HG03097 (cell line): ENCODE results near the gene CTSL.
"Not testable (repeated sequence)": the region's sequence is repeated elsewhere in the genome, so short reads cannot be mapped to it uniquely, and the experiment has no call there.

Experiments used
- ATAC-seq: cut with Tn5 transposase; IDR thresholded peaks from one replicate; pipeline ENCODE4 v1.9.1; 2021; ENCODE audit not compliant: unreplicated experiment, low FRiP score

CTSL gene

DNA sequence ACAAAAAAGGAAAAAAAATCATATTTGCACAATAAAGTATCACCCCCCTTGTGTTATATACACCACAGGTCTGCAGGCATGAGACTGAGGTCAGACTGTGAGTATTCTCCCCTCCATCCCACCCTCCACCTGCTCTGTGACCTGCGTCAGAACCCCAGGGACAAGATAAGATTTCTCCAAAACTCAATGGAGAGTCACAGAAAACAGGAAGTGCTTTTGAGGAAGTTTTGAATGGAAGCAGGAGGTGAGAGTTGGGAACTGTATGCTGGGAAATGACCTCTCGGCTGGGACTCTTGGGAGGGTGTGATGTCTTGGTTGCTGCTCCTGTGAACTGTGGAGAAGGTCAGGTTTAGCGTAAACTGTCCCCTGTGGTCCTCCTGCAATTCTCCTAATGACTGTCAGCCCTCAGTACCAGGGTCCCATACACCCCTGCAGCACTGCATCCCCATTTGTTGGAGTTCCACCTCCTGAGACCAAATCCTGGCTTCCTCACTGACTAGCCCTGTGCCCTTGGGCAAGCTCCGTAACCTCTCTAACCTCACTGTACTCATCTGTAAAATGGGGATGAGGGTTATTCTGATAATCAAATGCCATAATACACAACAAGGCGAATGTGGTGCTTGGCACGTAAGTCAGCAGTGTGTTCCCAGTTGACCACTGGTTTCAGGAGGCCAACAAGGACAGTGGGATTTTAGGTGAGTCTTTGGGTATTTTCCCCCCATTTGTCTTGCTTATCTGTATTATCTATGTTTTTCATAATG lies 6.9 kb upstream of the CTSL start:
- no peak for ATAC-seq

DNA sequence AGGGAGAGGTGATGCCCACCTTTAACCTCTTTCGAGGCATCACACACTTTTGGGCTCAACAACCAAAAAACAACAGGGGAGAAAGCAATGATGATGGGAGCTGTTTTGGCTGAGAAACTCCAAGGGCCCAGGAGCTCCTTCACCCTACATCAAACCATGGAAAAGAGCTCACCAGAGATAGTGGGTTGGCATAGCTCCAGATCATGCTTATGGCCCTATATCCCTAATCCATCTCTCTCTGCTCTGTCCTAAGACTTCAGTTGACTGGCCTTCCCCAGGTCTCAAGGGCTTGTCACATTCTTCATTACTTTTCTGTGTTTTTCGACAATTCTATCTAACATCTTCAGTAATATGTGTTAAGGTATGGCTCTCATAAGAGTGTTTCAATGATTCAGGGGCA lies 5.7 kb upstream of the CTSL start:
- no peak for ATAC-seq

DNA sequence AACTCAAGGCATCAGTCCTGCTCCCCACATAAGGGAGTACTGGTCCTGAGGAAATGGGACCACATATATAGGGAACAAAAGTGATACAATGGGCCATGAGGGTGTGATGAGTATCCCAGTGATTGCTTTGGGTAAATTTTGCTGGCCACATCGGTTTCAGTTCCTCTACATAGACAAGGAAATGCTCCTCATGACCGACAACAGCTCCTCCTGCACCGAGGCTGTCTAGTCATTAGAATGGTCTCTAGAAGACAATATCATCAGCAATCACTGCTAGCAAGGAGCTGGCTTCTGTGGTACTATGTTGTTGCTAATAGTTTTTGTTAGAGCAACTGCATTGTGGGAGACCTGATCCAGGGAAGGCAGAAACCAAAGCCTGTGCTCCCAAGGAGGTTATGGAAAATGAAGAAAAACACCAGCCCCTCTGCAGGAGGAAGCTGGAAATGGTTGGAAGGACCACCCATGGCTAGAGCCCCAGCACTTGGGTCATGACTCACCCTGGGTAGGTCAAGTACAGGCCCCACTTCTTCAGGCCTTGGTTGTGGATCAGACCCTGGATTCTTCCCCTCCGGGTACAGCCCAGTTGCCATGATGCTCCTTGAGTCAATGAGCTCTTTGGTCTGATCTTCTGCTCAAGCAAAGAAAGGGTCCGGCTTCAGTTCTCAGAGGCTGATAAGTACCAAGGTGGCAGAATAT lies 3.4 kb upstream of the CTSL start:
- ATAC-seq: no peak

DNA sequence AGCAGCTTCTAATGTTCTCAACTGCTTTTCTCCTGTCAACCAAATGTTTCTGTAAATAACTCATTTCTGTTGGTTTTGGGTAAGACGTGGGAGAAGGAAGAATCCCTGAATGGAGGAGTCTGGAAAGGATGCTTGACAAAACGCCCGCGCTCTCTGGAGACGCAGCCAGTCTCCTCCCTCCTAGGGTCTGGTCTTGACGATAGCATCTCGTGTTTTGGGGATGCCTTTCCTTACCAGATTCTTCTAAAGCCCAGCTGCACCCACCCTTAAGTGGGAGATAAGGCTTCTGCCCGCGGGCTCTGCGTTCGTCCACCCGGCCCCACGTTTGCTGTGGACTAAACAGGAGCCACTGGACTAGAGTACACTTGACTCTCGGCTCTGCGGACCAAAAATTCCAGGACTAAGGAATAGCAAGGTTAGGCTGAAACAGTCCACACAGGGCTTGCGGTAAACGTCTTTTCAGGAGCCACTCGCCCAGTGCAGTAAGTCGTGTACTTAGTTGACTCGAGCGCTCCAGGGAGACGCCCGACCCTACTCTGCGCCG lies 491 bp upstream of the CTSL start:
- no peak for ATAC-seq

DNA sequence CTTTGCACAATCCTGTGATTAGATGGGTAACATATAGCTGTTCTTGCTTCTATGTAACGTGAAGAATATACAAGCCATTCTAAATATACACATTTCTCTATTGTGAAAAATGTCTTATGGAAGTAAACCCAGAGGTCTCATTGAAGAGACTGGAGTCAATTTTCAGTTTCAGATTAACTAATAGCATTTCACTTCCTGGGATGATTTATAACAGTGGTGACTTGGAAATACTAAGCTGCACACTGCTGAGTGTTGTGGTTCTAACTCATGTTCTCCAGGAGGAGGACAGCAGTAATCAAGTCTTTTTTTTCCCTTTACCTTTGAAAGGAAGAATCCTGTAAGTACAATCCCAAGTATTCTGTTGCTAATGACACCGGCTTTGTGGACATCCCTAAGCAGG lies 3.3 kb downstream of the CTSL start:
- ATAC-seq: no peak

DNA sequence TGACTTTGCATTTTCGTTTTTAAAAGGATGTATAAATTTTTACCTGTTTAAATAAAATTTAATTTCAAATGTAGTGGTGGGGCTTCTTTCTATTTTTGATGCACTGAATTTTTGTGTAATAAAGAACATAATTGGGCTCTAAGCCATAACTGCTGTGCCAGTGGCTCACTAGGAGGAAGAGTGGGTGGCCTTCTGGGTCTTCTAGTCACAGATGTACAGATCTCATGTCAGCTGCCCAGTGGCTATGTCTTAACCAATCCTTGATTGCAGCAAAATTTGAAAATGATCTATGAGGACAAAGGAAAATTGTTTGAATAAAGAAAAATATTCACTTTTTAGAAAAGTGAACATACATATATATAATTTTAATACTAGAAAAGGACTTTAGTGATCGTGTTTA lies 5.4 kb downstream of the CTSL start:
- no peak for ATAC-seq

DNA sequence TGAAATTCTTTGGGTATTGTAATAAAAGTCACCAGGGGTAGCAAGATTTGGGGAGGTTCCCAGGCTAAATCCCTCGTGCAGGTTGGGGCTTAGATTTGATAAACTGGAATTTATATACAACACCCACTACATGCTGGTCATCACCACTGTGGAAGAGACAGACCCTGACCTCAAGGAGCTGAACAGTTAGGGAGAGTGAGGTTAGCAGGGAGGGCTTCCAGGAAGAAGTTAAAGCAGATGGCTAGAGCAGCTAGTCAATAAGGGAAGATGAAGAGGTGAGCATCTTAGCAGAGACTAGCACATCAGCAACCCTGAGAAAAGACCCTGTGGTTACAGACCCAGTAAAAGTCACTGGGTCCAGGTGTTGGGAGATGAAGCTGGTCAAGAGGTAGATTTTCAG lies 6.4 kb downstream of the CTSL start:
- ATAC-seq: no peak

DNA sequence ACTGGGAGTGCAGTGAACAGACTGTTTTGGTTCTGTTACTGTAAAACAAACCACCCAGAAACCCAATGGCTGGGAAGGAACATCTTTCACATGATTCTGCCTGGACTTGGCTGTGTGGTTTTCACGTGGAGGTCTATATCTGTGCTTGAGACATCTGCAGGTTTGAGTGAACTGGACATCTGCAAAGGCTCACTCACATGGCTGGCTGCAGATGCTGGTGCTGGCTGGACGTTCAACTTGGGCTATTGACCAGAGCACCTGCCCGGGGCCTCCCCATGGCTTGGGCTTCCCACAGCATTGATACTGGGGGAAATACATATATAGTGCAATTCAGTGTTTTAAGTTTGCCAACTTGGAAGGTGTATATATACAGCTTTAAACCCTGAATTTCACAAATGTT lies 6.8 kb downstream of the CTSL start:
- no peak for ATAC-seq

DNA sequence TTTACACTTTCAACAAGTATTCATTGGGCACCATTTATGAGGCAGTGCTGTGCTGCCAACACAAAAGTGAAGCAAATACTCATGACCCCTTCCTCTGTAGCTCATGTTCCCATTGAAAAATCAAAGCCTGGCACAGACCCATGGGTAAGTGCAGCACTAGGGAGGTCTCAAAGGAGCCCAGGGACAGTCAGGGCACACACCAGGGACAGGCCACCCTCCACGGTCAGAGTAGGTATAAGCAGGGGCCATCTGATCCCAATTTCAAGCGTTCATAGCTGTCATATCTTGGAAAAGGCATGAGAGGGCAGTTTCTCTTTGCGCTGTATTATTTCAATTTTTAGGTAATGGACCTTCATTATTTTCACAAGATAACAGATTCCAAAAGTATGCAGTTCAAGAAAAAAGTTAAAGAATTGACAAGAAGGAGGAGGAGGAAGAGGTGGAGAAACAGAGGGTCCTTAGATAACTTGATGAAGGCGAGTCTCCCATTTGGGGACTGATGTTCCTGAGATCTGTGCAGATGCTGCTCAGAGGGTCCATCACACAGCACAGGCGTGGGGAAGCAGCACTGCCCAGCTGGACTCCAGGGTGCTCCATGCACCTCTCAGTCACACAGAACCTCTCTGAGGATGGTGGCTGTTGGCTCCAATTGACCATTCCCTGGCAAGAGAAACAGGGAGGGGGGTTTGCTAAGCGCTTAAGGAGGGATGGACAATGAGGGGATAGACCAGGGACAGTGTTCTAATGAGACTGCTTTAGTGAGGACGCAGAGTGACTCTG lies 7.5 kb downstream of the CTSL start:
- no peak for ATAC-seq

DNA sequence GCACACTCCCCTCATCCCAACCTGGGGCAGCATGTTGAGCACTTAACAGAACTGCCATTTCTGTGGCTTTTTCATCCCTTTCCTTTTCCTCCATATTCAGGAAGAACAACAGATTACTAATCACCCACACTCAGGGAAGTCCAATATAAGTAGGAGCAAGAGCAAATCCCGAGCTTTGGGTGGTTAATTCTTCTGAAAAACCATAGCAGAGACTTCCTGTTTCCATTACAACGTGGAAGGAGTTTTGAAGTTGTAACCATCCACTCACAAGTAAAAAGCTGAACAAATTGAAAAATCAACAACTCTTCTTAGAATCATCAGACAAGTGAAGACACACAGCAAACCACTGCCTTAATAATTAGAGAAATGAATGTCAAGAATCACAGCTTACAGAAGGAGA lies 8.2 kb downstream of the CTSL start:
- ATAC-seq: no peak

DNA sequence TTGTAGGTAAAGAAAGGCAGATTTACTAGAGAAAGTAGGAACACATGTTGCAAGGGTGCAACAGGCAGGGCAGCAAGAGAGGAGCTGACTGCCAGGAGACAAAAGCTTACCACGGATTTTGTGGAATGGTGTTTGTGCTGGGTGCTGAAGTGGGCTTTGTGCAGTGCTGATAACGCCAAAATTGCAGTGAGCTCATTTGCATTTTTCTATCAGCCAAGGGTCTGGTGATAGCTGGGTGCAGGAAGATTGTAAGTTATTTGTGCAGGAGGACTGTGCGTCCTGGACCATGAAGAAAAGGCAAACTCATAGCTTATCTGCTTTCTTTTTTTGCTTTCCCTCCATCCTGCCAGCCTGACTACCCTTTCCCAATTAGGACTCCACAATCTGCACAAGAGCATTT lies 13.6 kb downstream of the CTSL start:
- ATAC-seq: no peak

DNA sequence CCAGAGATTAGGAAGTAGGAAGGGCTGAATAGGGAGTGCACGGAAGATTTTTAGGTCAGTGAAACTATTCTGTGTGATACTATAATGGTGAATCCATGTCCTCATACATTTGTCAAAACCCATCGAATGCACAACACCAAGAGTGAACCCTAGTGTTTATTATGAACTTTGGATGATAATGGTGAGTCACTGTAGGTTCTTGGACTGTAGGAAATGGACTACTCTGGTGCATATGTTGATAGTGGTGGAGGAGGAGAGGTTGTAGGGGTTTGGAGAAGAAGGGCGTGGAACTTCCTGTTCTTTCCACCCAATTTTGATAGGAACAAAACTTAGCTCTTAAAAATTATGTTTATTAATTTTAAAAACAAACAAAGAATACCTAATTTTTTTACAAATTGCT lies 14.3 kb downstream of the CTSL start:
- no peak for ATAC-seq

DNA sequence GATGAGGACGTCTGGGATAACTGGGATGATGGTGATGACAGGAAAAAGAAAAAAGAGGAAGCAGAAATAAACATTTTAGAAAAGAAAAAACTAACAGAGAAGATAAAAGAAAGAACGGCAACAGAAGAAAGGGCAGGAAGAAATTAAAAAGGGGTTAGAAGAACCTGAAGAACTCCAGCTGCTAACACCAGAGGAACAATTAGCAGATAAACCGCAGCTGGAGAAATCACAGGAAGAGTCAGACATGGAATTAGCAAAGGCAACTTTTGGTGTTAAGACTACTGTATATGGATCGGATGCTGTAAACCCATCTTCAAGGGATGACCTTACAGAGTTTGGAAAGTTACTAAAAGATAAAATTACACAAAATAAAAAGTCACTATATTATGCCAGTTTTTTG lies 15.4 kb downstream of the CTSL start:
- ATAC-seq: no peak

DNA sequence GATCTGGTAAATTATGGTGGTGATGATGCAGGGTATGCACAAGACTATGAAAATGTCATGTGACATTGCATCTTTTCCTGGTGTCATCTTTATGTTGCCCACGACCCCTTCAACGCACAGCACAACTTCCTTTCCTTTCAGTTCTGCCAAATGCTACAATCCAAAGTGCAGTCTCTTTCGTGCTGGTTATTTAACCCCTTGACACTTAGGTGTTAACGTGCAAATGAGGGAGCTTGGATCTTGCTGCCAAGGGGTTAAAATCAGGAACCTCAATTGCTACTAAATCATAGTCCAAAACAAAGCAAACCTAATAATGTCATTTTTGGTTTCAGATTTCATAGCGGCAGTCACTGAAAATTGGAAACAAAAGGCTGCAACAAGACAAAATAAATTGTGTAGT lies 16.0 kb downstream of the CTSL start:
- ATAC-seq: no peak

DNA sequence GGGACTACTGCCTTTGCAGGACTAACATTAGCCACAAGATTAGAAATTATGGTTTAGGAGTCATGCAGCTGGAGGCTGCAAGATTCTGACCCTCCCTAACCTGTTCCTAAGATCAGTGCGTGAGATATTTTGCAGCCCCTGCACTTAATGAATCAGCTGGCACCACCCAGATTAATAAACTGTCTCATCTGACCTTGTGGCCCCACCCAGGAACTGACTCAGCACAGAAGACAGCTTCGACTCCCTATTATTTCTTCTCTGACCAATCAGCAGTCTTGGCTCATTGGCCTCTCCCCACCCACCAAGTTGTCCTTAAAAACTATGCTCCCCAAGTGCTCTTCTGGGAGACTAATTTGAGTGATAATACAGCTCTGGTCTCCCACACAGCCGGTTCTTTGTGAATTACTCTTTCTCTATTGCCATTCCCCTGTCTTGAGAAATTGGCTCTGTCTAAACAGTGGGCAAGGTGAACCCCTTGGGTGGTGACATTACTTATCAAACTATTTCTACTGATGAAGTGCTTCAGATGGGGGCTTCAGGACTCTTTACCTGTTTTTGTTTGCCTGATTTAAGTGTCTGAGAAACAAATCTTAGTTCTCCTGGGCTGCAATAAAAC lies 17.0 kb downstream of the CTSL start:
- ATAC-seq: no peak

DNA sequence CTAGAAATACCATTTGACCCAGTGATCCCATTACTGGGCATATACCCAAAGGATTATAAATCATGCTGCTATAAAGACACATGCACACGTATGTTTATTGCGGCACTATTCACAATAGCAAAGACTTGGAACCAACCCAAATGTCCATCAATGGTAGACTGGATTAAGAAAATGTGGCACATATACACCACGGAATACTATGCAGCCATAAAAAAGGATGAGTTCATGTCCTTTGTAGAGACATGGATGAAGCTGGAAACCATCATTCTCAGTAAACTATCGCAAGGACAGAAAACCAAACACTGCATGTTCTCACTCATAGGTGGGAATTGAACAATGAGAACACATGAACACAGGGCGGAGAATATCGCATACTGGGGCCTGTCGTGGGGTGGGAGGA lies 18.3 kb downstream of the CTSL start:
- not testable (repeated sequence) for ATAC-seq

DNA sequence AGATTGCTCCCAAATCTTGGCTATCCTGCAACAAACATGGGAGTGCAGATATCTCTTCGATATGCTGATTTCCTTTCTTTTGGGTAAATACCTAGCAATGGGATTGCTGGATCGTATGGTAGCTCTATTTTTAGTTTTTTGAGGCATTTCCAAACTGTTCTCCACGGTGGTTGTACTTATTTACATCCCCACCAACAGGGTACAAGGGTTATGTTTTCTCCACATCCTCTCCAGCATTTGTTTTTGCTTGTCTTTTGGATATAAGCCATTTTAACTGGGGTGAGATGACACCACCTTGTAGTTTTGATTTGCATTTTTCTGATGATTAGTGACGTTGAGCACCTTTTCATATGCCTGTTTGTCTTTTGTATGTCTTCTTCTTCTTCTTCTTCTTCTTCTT lies 20.3 kb downstream of the CTSL start:
- ATAC-seq: no peak

DNA sequence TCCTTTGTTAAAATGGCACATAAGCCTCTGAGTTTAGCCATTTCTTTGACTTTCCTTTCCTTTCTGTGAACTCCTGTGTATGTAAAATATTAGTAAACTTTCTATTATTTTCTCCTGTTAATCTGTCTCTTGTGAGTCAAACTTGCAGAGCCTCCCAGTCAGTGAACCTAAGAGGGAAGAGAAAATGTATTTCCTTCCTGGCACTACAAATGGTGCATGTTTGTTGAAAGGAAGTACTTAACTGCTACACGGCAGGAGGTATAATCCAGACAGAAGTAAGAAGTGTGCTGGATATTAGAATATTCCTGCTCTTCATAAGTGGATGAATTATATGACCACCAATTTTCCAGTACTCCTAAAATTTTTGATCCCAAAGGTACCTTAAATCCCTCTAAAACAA lies 23.0 kb downstream of the CTSL start:
- ATAC-seq: no peak

DNA sequence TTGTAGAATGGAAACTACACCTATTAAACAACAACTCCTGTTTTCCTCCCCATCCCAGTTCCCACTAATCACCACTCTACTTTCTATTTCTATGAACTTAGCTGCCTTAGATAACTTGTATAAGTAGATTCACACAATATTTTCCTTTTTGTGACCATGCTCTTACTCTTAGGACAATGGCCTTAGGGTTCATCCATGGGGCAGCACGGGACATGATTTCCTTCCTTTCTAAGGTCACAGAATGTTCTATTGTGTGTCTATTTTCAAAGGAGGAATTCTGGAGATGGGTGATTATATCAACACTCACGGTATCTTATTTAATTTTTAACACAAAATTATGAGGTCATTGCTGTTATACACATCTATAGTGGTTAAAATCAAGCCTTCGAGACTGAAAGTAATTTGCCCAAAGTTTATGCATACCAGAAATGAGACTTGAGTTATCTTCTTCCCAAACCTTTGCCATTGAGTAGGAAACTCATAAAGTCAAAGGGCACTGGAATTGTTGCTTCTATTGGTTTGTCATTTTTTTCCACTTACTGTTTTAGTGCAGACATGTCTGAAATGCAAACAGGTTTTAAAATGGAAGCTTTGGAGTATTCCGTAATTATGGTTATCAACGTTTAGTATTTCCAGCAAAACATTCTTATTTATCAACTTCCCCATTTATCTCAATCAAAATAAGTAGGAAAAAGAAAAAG lies 23.6 kb downstream of the CTSL start:
- ATAC-seq: no peak

DNA sequence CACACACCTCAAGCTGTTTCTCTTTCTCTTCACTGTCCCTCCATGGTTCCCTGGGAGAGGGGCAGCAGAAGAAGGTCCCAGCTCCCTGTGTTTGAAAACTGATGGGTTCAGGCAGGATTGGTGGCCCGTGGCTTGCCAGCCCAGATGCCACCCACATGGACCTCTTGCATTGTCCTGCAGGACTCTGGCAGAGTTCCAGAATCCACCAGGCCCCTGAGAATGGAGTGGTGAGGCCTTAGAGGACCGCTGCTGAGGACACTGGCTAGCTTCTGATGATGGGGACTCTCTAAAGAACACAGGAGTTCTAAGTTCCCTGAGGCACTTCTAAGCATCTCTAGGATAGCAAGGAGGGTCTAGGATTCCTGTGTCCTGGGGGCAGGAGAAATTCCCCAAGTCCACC lies 24.8 kb downstream of the CTSL start:
- no peak for ATAC-seq
